T-helper 1 cell treated with Interleukin-12 subunit alpha and Interleukin-12 subunit beta and Interleukin-4 antibody, amounts not matched to agents 30 μg/mL and 1 μg/mL, for 36 hours (primary cell): ENCODE measurements around the gene NTM.

Experiments used
- H3K27ac Mint-ChIP-seq: one replicate; pipeline ENCODE4 v1.8.0; 2021; ENCODE audit warnings: mild to moderate bottlenecking, mixed read lengths
- H3K27me3 Mint-ChIP-seq: one replicate; pipeline ENCODE4 v1.8.0; 2021; ENCODE audit warnings: low read depth, mixed read lengths
- H3K36me3 Mint-ChIP-seq: one replicate; pipeline ENCODE4 v1.8.0; 2021; ENCODE audit warnings: low read depth, mixed read lengths
- H3K4me1 Mint-ChIP-seq: one replicate; pipeline ENCODE4 v1.8.0; 2021; ENCODE audit warnings: low read depth, mixed read lengths
- H3K4me3 Mint-ChIP-seq: one replicate; pipeline ENCODE4 v1.8.0; 2021; ENCODE audit warnings: mild to moderate bottlenecking, moderate library complexity, mixed read lengths
- H3K9me3 Mint-ChIP-seq: one replicate; pipeline ENCODE4 v1.8.0; 2021; ENCODE audit warnings: mixed read lengths

The NTM gene

GRCh38 chr11:131455843-131456704 is 85.7 kb downstream of the NTM start:
- Mint-ChIP-seq H3K27me3 (no peaks in the 10 kb centered on the region), H3K36me3 (no peaks in the 10 kb centered on the region), H3K4me3 (no peak overlapping the region), H3K27ac (no peak overlapping the region), H3K9me3 (no peaks in the 10 kb centered on the region), H3K4me1 (no peaks in the 10 kb centered on the region)

GRCh38 chr11:131457163-131457562 is 86.7 kb downstream of the NTM start:
- Mint-ChIP-seq H3K27ac (no peak overlapping the region), H3K4me3 (no peak overlapping the region), H3K9me3 (no peaks in the 10 kb centered on the region), H3K27me3 (no peaks in the 10 kb centered on the region), H3K4me1 (no peaks in the 10 kb centered on the region), H3K36me3 (no peaks in the 10 kb centered on the region)

- Mint-ChIP-seq H3K4me3 (no peak overlapping the region), H3K4me1 (no peaks in the 10 kb centered on the region), H3K27ac (no peak overlapping the region), H3K36me3 (no peaks in the 10 kb centered on the region), H3K27me3 (peaks cover under 1% of the 10 kb centered on the region), H3K9me3 (no peaks in the 10 kb centered on the region)
Measured at GRCh38 chr11:131458421-131458820, 88.0 kb downstream of the NTM start.

GRCh38 chr11:131460931-131461330 is 90.5 kb downstream of the NTM start:
- Mint-ChIP-seq H3K27ac (no peak overlapping the region), H3K4me1 (no peaks in the 10 kb centered on the region), H3K36me3 (no peaks in the 10 kb centered on the region), H3K4me3 (no peak overlapping the region), H3K27me3 (peaks cover 16% of the 10 kb centered on the region), H3K9me3 (no peaks in the 10 kb centered on the region)

- H3K36me3 Mint-ChIP-seq, result no peaks in the 10 kb centered on the region
- H3K4me3 Mint-ChIP-seq, result no peak overlapping the region
- H3K4me1 Mint-ChIP-seq, result no peaks in the 10 kb centered on the region
- H3K9me3 Mint-ChIP-seq, result no peaks in the 10 kb centered on the region
- H3K27ac Mint-ChIP-seq, result no peak overlapping the region
- peaks cover 17% of the 10 kb centered on the region for H3K27me3 Mint-ChIP-seq
Measured at GRCh38 chr11:131462622-131463021, 92.2 kb downstream of the NTM start.

- H3K4me3 Mint-ChIP-seq, result no peak overlapping the region
- H3K9me3 Mint-ChIP-seq, result no peaks in the 10 kb centered on the region
- H3K4me1 Mint-ChIP-seq, result no peaks in the 10 kb centered on the region
- no peaks in the 10 kb centered on the region for H3K36me3 Mint-ChIP-seq
- no peak overlapping the region for H3K27ac Mint-ChIP-seq
- peaks cover 17% of the 10 kb centered on the region for H3K27me3 Mint-ChIP-seq
Measured at GRCh38 chr11:131463162-131463561, 92.7 kb downstream of the NTM start.

GRCh38 chr11:131463649-131464425 is 93.4 kb downstream of the NTM start:
- H3K27ac Mint-ChIP-seq, result no peak overlapping the region
- H3K9me3 Mint-ChIP-seq, result no peaks in the 10 kb centered on the region
- H3K27me3 Mint-ChIP-seq, result peaks cover 17% of the 10 kb centered on the region
- no peak overlapping the region for H3K4me3 Mint-ChIP-seq
- H3K36me3 Mint-ChIP-seq, result no peaks in the 10 kb centered on the region
- H3K4me1 Mint-ChIP-seq, result no peaks in the 10 kb centered on the region

- Mint-ChIP-seq H3K4me1 (no peaks in the 10 kb centered on the region), H3K27ac (no peak overlapping the region), H3K27me3 (peaks cover 17% of the 10 kb centered on the region), H3K4me3 (no peak overlapping the region), H3K9me3 (no peaks in the 10 kb centered on the region), H3K36me3 (no peaks in the 10 kb centered on the region)
Measured at GRCh38 chr11:131464461-131464860, 94.0 kb downstream of the NTM start.

GRCh38 chr11:131465039-131465438 is 94.6 kb downstream of the NTM start:
- Mint-ChIP-seq H3K27me3 (peaks cover 17% of the 10 kb centered on the region), H3K4me1 (no peaks in the 10 kb centered on the region), H3K36me3 (no peaks in the 10 kb centered on the region), H3K4me3 (no peak overlapping the region), H3K27ac (no peak overlapping the region), H3K9me3 (no peaks in the 10 kb centered on the region)

- no peak overlapping the region for H3K27ac Mint-ChIP-seq
- H3K9me3 Mint-ChIP-seq, result no peaks in the 10 kb centered on the region
- H3K4me1 Mint-ChIP-seq, result no peaks in the 10 kb centered on the region
- peaks cover 17% of the 10 kb centered on the region for H3K27me3 Mint-ChIP-seq
- H3K4me3 Mint-ChIP-seq, result no peak overlapping the region
- no peaks in the 10 kb centered on the region for H3K36me3 Mint-ChIP-seq
Measured at GRCh38 chr11:131465746-131466145, 95.3 kb downstream of the NTM start.

- peaks cover 17% of the 10 kb centered on the region for H3K27me3 Mint-ChIP-seq
- no peaks in the 10 kb centered on the region for H3K9me3 Mint-ChIP-seq
- no peaks in the 10 kb centered on the region for H3K4me1 Mint-ChIP-seq
- H3K27ac Mint-ChIP-seq, result no peak overlapping the region
- H3K36me3 Mint-ChIP-seq, result no peaks in the 10 kb centered on the region
- no peak overlapping the region for H3K4me3 Mint-ChIP-seq
Measured at GRCh38 chr11:131467645-131468394, 97.4 kb downstream of the NTM start.

GRCh38 chr11:131468565-131468964 is 98.2 kb downstream of the NTM start:
- no peaks in the 10 kb centered on the region for H3K9me3 Mint-ChIP-seq
- no peaks in the 10 kb centered on the region for H3K36me3 Mint-ChIP-seq
- H3K4me1 Mint-ChIP-seq, result no peaks in the 10 kb centered on the region
- H3K4me3 Mint-ChIP-seq, result no peak overlapping the region
- peaks cover 15% of the 10 kb centered on the region for H3K27me3 Mint-ChIP-seq
- no peak overlapping the region for H3K27ac Mint-ChIP-seq

GRCh38 chr11:131470216-131470925 is 100.0 kb downstream of the NTM start:
- Mint-ChIP-seq H3K4me3 (no peak overlapping the region), H3K36me3 (no peaks in the 10 kb centered on the region), H3K9me3 (no peaks in the 10 kb centered on the region), H3K27ac (no peak overlapping the region), H3K27me3 (peaks cover 3% of the 10 kb centered on the region), H3K4me1 (no peaks in the 10 kb centered on the region)

GRCh38 chr11:131471976-131472375 is 101.6 kb downstream of the NTM start:
- no peak overlapping the region for H3K27ac Mint-ChIP-seq
- H3K9me3 Mint-ChIP-seq, result no peaks in the 10 kb centered on the region

More at GRCh38 chr11:131471976-131472375, 101.6 kb downstream of the NTM start:
- Mint-ChIP-seq H3K4me1 (no peaks in the 10 kb centered on the region), H3K4me3 (no peak overlapping the region), H3K36me3 (no peaks in the 10 kb centered on the region), H3K27me3 (no peaks in the 10 kb centered on the region)
